ENCODE results near the gene TECPR2. TPM values are rescaled to one million over a fixed set of nuclear protein-coding genes. Genes with fewer than 3 reads are reported as not detected.
A peak's percentile ranks its signal among the peaks of the same experiment; 100 is the strongest.

The TECPR2 gene
- total and polyA plus RNA-seq, 2 of the 13 experiments (the other 11 are each of a cell fraction or from before 2014, with no cell fraction given), result 3.5 to 5.7 TPM

DNA sequence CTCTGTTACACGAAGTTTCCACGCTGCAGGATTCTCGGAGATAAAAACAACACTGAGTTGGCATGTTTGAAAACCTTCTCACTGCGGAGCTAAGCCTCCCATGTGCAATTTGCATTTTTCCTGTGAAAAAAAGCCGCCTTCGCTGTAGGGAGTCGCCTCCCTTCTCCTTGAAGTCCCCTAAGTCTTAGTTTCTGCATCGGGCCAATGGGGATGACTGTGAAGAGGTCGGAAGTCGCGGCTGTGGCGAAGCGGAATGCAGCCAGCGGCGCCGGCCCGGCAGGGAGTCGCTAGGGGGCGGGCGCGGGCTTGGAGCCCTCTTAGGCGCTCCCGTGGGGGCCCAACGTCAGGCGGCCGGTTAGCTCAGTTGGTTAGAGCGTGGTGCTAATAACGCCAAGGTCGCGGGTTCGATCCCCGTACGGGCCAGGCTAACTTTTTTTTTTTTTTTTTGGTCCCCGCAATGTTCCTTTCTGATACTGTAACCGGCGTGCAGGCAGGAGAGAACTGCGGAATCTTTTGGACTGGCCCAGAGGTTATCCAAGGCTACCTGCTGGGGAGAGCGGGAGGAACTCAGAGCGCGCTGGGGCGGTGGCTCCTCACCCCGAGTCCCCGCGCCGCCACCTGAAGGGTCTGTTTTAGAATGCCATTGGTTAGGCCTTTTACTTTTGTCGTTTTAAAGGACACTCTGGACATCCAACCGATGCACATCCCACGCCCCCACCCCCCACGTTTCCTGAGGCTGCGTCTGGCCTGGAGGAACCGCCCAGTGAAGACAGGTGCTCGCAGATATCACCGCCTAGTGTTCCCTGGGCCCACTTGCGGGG lies 45.8 kb upstream of the TECPR2 start (continued):
- TF ChIP-seq MED8 (CRISPR knock-in tag; IDR thresholded peaks at IDR 0.05; ENCODE audit: insufficient replicate concordance) (peak; percentile 51), ZSCAN20 (CRISPR knock-in tag; IDR thresholded peaks at IDR 0.05; ENCODE audit: borderline replicate concordance) (no peak), IKZF4 (CRISPR knock-in tag; IDR thresholded peaks at IDR 0.05; ENCODE audit: borderline replicate concordance, low read depth, not compliant biosample characterization) (no peak), ZNF550 (CRISPR knock-in tag; IDR thresholded peaks at IDR 0.05; ENCODE audit: borderline replicate concordance) (no peak), CC2D1A (CRISPR knock-in tag; IDR thresholded peaks at IDR 0.05) (no peak), ZNF616 (CRISPR knock-in tag; IDR thresholded peaks at IDR 0.05; ENCODE audit: low read depth) (no peak), CHD2 (IDR thresholded peaks at IDR 0.05; ENCODE audit: low read depth, low read length) (no peak), ZNF329 (CRISPR knock-in tag; IDR thresholded peaks at IDR 0.05; ENCODE audit: low read depth) (no peak), FOXA1 (IDR thresholded peaks at IDR 0.05) (no peak), FOXA1 (CRISPR knock-in tag; IDR thresholded peaks at IDR 0.05) (no peak), ZNF878 (CRISPR knock-in tag; IDR thresholded peaks at IDR 0.05) (no peak), ETV5 (CRISPR knock-in tag; IDR thresholded peaks at IDR 0.05; ENCODE audit: borderline replicate concordance) (peak; percentile 74), HNF1B (CRISPR knock-in tag; IDR thresholded peaks at IDR 0.05) (peak; percentile 93; the same call in 1 of the 2 replicates), SMYD3 (CRISPR knock-in tag; IDR thresholded peaks at IDR 0.05) (no peak), ZNF629 (CRISPR knock-in tag; conservative IDR thresholded peaks at IDR 0.05) (peak; percentile 95), HDAC2 (CRISPR knock-in tag; IDR thresholded peaks at IDR 0.05) (peak; percentile 47), ZNF468 (CRISPR knock-in tag; IDR thresholded peaks at IDR 0.05) (no peak), ATF7-NPFF (CRISPR knock-in tag; IDR thresholded peaks at IDR 0.05; ENCODE audit: low read depth) (0 out of 2 replicates have a peak, but pooled peaks have one; percentile 40), EEA1 (CRISPR knock-in tag; IDR thresholded peaks at IDR 0.05; ENCODE audit: borderline replicate concordance) (no peak), SNAPC5 (CRISPR knock-in tag; IDR thresholded peaks at IDR 0.05; ENCODE audit: borderline replicate concordance) (no peak), ZNF607 (CRISPR knock-in tag; IDR thresholded peaks at IDR 0.05; ENCODE audit: borderline replicate concordance) (peak; percentile 93)
- TF ChIP-seq, protein P1, sequence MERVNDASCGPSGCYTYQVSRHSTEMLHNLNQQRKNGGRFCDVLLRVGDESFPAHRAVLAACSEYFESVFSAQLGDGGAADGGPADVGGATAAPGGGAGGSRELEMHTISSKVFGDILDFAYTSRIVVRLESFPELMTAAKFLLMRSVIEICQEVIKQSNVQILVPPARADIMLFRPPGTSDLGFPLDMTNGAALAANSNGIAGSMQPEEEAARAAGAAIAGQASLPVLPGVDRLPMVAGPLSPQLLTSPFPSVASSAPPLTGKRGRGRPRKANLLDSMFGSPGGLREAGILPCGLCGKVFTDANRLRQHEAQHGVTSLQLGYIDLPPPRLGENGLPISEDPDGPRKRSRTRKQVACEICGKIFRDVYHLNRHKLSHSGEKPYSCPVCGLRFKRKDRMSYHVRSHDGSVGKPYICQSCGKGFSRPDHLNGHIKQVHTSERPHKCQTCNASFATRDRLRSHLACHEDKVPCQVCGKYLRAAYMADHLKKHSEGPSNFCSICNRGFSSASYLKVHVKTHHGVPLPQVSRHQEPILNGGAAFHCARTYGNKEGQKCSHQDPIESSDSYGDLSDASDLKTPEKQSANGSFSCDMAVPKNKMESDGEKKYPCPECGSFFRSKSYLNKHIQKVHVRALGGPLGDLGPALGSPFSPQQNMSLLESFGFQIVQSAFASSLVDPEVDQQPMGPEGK (CRISPR knock-in tag; IDR thresholded peaks at IDR 0.05), result peak; percentile 42
- TF ChIP-seq, protein P2, sequence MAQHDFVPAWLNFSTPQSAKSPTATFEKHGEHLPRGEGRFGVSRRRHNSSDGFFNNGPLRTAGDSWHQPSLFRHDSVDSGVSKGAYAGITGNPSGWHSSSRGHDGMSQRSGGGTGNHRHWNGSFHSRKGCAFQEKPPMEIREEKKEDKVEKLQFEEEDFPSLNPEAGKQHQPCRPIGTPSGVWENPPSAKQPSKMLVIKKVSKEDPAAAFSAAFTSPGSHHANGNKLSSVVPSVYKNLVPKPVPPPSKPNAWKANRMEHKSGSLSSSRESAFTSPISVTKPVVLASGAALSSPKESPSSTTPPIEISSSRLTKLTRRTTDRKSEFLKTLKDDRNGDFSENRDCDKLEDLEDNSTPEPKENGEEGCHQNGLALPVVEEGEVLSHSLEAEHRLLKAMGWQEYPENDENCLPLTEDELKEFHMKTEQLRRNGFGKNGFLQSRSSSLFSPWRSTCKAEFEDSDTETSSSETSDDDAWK (CRISPR knock-in tag; IDR thresholded peaks at IDR 0.05), result no peak
- TF ChIP-seq, protein P3, sequence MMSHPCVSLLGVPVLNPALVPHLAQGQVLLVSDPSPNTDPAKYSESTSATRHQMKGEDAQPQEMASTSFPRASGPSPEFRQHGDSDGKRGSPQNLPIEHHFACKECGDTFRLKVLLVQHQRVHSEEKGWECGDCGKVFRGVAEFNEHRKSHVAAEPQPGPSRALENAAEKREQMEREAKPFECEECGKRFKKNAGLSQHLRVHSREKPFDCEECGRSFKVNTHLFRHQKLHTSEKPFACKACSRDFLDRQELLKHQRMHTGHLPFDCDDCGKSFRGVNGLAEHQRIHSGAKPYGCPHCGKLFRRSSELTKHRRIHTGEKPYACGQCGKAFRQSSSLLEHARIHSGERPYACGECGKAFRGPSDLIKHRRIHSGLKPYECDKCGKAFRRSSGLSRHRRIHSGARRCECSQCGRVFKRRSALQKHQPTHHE (CRISPR knock-in tag; IDR thresholded peaks at IDR 0.05; ENCODE audit: borderline replicate concordance), result peak; percentile 39; the same call in 1 of the 2 replicates
